GM21825 (cell line): ENCODE results near the gene CASS4.
"Not testable (repeated sequence)": the region's sequence is repeated elsewhere in the genome, so short reads cannot be mapped to it uniquely, and the experiment has no call there.

Experiments used
- ATAC-seq: cut with Tn5 transposase; IDR thresholded peaks from one replicate; pipeline ENCODE4 v1.9.1; 2021; ENCODE audit warnings: mild to moderate bottlenecking, moderate library complexity; ENCODE audit not compliant: unreplicated experiment

CASS4 gene

DNA sequence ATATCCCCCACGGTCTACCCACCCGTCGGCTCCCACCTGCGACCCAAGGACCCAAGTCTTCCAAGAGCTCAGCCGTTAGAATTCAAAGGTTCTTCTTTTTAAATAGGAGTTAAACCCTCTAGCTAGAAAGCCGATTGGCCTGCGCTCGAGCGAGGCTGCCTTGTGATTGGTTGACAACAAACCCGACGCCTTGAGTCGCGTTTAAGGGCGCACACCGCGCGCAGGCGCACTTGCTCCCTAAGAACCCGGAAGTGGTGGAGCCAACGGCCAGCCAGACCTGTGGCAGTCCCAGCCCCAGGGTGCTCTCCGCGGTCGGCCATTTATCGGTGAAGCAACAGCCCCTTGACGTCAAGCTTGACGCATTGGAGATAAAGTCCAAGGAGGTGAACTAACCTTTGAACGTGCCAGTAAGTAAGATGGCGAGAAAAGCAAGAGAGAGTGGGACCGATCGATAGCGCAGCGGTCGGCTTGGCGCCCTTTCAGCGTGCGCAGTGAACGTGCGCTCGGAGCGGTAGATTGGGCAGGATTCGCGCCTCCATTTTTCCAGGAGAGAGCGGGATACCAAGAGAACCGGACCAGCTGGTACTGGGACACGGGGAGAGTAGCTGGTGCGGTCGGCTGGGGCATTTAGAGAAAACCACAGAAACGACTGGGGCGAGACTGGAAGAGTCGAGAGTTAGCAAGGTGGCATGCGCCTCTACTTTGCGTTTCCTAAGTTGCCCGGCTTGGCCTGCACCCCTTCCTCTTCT, 19.8 kb upstream of the CASS4 start, which contains the start of the genes AURKA and CSTF1:
AURKA (minus strand) TSS at position 84 of the 749 bp plus-strand sequence. CDS start 4,018 bp downstream, outside the sequence.
CSTF1 (plus strand) TSS at position 514 of the 749 bp plus-strand sequence. CDS start 2,908 bp downstream, outside the sequence.
- peak; percentile 92 for ATAC-seq

DNA sequence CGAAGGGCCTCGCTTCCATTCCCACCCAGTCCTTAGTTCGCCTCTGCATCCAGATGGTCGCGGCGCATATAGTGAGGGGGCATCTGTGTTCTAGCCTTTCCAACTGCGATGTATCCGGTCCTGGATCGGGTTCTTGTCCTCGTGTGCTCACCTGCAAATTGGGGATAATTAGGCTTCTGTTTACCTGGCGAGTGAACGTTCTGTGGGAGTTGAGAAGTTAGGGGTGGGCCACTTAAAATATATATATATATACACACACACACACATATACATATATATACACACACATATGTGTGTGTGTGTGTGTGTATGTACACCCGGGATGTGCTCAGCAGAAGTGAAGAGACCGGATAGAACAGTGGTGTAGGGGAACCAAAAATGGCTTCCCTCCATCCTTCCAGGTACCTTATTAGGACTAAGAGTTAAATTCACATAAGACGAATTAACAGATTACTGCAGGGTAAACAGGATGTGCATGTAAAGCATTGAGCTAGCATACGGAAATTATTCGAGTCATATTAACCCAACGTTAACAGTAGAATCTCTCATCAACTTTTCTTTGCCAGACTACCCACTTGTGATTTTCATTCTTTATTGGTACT, 19.1 kb upstream of the CASS4 start:
- ATAC-seq, result no peak

DNA sequence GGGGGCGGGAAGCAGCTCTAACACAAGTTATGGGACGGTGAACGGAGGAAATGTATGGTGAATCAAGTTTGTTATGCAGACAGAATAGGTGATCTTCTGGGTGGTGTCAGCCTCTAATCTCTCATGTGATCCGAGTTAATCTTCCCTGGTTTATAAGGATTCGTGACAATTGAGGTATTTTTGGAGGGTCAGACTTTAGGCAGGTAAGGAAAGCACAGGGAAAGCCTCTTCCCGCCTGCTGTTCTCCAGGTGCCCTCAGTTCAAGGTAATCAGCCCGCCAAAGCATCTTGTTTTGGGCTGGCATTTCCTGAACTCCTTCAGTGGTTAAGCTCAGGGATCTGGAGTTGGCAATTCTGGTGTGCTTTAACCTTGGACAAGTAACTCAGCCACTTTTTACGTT, 18.4 kb upstream of the CASS4 start:
- no peak for ATAC-seq

DNA sequence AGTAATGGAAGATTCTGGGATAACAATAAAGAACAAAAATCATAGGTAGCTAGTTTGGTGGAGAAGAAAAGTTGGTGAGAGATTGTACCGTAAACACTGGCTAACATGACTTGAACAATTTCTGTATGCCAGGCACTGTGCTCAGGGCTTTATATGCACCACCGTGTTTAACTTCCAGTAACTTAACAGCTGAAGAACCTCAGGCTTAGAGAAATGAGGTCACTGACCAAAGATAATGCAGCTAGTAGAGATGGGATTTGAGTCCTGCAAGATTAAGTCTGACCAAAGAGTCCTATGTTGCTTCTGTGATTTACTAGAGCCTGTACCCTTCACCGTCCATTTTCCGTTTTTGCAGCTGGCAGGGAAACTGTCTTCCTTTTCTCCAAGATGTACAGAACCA, 16.9 kb upstream of the CASS4 start:
- no peak for ATAC-seq

DNA sequence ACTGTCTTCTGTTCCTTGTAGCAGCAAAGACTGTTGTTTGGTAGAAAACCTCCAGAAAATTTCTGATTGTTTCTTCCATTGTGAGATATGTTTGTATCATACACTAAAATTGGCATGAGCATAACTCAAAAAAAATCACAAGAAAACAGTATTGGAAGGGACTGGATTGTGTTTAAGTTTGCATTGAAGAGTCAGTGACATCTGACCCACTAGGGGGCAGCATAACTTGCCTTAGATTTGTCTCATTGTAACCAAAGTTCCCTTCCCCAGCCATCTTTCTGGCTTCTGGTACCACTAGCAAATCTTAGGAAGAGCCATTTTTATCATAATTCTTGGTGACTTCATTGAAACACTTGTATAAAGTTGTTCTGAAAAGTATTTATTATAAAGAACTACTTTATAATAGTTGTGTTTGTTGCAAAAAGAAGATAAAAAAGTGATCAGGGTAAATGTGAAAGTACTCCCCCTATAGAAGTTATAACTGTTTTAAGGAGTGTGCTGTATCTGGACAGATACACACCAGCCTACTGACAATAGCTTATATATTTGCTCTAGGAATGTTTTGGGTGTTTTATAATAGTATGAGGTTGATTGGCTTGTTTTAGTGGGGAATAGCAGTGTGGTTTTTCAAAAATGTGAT, 11.9 kb upstream of the CASS4 start:
- ATAC-seq, result peak; percentile 73

DNA sequence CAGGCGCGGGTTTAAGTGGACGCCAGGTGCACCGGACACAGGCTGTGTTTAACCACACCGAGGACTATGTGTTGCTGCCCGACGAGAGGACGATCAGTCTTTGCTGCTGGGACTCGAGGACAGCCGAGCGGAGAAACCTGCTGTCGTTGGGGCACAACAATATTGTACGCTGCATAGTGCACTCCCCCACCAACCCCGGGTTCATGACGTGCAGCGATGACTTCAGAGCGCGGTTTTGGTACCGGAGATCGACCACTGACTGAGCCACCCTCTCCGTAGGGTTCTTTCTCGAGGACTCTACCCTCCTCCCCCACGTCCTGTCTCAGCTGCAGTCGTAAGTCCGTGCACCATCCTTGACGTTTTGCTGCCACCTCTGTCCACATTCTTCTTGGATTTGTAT, 8.6 kb upstream of the CASS4 start:
- ATAC-seq, result no peak

DNA sequence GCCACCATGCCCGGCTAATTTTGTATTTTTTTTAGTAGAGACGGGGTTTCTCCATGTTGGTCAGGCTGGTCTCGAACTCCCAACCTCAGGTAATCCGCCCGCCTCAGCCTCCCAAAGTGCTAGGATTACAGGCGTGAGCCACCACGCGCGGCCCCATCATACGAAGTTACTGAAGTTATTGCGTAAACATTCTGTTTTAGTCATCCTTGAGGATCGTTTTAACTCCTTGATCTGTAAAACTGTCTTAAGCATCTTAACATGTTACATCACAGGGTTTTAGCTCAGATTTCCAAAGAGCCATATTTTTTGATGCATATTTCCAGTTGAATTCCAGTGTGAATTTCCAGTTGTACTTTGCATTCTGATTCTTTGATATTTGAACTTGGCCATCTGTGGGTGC, 6.7 kb upstream of the CASS4 start:
- not testable (repeated sequence) for ATAC-seq

DNA sequence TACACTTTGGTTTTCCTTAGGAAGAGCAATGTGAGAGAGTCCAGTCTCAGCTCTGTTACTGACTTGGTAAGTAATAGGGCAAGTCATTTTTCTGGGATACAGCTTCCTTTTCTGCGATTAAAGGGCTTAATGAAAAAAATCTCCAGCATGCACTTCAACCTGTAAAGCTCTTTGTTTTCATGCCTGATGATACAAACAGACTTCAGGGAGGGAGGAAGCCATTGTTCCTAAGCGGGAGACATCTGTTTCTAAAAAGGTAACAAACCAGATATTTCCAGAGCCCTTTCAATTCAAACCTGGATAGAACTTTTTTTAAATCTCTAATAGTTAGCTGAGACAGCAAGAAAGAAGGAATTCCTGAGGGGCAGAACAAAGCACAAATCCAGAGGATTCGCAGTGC, 5.2 kb upstream of the CASS4 start:
- no peak for ATAC-seq

DNA sequence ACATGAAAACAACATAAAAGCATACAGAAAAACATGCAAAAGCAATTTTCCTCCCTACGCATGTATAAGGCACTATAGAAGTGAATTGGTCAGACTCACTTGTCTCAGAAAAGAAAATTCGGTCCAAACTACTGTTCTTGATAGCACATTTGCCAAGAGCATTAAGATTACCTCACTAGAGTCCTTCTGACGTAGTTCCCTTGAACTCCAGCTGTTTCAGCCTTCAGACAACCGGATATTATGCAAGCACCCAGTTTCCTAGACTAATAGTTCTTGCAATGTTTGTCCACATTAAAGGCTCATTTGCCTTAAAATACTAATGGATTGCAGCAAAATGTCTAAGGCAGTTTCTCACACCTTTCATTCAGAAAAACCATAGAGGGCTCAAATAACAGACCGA, 2.5 kb upstream of the CASS4 start:
- ATAC-seq, result no peak

DNA sequence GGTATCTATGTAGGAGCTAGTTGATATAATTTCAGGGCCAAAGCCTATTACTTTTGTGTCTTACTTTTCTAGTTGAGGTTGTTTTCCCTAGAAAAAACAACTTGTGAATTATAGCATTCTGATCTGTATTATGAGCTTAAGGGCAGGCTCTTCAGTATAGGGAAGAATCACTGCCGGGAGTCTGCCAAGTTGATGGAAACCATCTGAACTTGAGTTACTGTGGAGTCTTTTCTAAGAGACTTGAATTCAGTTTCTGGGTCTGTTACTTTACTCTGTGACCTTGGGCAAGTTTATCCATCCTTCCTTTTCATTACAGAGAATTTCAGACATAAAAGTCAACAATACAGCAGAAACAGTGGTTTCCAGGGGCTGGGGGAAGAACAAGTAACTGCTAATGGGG, 2.1 kb upstream of the CASS4 start:
- ATAC-seq, result no peak

DNA sequence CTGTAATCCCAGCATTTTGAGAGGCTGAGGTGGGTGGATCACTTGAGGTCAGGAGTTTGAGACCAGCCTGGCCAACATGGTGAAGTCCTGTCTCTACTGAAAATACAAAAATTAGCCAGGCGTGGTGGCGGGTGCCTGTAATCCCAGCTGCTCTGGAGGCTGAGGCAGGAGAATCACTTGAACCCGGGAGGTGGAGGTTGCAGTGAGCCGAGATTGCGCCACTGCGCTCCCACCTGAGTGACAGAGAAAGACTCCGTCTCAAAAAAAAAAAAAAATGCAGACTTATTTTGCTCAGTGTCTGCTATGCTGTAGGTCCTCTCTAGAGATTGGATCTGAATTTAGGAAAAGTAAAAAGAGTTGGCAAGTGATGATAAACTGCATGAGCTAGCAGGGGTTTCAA, 773 bp upstream of the CASS4 start:
- not testable (repeated sequence) for ATAC-seq

DNA sequence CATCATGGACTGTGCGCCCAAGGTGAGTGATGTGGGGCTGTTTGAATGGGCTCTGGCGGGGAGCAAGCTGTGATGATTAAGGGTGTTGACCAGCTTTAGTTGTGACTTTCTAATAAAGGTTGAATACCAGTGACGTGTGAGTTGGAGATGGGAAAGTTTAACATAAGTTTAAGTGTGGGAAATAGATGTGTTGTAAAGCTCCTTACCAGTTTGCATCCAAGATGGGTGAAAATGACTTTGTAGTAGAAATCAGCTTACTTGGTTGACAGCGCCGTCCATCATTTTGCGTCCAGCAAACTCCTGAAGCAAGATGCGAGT, 372 bp downstream of the CASS4 start:
- no peak for ATAC-seq

DNA sequence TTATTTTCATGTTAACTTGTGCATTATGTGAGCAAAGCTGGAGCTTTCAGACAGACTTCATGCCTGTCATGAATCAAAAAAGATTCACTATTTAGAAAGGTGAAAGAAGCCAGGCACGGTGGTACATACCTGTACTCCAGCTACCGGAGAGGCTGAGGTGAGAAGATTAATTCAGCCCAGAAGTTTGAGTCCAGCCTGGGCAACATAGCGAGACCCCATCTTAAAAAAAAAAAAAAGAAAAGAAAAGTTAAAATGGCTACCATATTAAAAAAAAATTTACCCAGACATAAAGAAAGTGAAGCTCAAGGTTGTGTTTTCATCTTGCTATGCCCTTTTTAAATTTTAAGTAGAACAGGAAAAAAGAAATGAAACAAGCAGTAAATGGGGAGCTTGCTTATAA, 889 bp downstream of the CASS4 start:
- ATAC-seq, result no peak

DNA sequence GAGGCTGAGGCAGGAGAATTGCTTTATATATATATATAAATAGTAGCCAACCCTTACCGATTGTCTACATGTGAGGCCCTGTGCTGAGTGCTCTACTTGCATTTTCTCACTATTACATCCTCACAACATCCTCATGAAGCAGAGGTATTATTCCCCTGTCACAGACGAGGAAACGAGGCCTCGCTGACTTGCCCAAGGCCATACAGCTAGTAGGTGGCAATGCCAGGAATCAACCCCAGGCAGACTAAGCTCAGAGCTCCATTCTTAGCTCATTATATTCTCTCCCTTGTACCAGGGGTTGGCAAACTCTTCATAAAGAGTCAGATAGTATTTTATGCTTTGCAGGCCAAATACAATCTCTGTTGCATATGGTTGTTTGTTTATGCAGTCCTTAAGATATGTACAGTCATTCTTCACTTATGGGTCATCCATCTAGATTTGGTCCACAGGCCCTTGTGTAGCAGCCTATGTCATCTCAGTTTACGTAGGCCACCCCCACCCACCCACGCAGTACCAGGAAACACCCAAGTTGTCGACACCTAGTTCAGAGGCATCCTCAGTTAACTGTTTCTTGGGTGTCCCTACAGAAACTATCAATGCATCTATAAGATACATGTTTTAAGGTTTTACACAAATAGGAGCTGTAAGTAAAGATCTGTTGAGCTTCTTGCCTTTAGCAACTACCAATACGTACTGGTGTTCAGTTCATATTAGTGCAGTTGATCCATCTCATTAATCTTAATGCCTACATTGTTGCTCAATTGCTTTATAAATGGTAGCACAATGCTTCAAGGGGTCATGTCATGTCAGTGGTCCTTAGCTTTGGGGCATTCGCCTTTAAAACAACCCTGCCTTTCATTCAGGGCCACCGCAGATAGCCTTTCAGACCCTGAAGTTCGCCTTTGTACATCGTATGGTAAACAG, 3.0 kb downstream of the CASS4 start:
- ATAC-seq, result no peak

DNA sequence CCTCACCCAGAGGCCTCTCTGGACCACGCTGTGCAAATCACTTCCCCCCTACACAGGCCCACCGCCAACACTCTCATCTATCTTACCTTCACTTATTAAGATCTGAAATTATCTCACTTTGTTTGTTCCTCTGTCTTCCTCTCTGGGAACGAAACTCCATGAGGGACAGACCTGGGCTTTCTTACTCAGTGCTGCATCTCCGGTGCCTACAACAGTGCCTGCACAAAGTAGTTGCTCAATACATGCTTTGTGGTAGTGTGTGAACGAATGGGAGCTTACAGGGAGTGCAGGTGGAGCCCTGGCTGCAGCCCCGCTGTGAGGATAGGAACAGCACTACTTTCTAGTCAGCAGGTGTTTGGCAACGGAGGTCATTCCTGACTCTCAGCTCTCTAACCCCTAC, 5.3 kb downstream of the CASS4 start:
- no peak for ATAC-seq

DNA sequence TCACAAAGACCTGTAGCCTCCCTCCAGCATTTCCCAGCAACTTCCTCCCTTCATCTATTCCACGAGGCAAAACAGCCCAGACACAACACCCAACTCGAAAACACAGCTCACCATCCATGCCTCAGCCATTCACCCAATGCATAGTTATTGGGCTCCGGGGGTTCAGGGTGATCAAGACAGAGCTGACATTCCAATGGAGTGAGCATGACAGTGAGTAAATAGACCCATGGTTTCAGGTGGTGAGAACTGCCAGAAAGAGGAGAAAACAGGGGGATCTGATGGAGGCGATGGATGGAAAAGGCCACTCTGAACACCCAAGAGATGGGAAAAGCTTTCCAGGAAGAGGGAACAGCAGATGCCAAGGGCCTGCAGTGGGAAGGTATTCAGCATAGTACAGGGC, 5.9 kb downstream of the CASS4 start:
- ATAC-seq, result no peak

DNA sequence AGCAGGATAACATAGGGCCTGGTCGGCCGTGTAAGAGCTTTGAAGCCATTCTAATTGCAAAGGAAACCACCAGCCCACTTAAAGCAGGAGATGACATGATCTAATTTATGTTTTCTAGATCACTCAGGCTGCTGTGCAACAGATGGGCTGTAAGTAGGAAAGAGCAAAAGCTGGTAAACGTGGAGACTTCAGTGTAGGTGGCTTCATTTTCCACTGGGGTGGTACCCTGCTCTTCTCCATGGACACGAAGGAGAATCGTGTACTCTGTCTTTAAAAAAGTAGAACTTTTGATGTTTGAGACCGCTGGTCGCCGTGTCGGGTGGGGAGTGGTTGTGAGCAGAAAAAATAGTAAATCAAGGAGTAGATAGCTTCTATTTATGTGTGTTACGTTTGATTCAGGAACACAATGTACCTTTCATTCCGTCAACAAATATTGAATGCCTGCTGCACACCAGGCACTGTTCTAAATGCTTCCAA, 6.4 kb downstream of the CASS4 start:
- ATAC-seq, result no peak

DNA sequence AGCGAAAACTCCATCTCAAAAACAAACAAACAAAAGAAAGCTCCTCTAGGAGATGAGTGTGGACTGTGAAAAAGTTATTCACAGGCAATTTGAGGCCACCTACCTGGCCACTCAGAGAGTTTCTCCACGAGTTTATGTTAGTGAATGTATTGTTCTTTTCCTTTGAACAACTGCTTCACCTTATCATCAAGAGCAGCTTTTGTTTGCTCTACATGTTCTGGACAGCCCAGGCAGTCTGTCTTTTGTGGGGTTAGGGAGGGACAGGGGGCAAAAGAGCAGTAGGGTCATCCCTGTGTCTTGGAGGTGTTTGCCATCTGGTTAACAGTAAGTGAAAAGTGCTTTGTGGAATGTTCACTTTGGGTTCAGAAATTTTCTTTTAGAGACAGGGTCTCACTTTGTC, 8.0 kb downstream of the CASS4 start:
- ATAC-seq, result no peak

DNA sequence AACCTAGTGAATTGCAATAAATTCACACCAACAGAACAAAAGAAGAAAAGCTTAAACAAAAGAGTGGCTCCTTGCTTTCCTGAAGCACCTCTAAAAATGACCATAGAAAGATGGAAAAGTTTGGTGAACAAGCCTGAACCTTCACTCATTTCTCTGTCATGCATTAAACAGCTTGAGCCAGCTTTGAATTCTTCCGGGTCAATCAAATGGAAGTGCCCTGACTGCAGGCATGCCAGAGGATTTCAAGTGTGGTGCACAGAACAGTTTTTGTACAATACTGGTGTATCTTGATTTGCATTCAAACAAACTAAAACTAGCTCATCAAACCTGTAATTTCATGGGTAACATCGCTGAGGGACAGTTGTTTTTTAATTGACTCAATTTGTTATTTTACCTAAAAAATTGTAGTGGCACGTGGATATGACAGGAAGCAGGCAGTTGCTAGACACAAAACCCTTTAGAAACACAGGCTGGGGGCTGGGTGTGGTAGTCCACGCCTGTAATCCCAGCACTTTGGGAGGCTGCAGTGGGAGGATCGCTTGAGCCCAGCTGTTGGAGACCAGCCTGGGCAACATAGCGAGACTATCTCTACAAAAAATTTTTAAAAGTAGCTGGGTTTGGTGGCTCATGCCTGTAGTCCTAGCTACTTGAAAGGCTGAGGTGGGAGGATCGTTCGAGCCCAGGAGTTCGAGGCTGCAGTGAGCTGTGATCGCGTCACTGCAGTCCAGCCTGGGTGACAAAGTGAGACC, 9.1 kb downstream of the CASS4 start:
- ATAC-seq, result no peak

DNA sequence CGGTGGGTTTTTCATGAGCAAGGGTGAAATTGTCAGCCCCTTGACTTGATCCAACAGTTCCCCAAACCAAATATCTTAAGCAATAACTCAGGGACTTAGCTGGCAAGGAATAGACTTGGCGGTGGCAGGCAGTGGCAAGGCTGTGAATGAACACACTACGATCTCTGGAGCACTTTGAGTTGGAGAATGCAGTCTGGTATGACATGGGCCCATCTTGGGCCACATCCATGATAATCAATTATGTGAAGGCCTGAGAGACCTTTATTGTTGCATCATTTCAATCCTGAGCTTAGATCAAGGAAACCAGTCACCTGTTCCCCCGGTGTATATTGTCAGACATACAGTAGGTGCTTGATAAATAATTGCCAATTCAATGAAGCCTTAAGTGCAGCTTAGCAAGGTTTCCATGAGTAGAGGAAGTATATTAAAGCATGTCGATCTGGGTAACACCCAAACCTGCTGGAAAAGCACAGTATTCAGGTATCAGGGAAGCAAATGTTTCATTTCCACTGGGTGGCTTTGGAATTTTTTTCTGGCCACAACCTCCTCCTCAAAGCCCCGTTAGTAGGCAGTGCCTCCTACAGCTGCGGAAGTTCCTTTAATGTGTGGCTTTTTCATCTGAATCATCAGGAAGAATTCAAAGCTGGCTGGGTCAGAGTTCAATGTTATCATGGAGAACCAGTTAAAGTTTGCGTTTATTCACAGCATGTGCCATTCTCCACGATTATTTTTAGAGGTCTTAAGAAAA, 10.2 kb downstream of the CASS4 start:
- no peak for ATAC-seq
